GM19455 (cell line): Measurements from ENCODE around the gene HLA-DPB1.
"Not testable (repeated sequence)": the region's sequence is repeated elsewhere in the genome, so short reads cannot be mapped to it uniquely, and the experiment has no call there.

Experiments
- ATAC-seq: cut with Tn5 transposase; IDR thresholded peaks from one replicate; pipeline ENCODE4 v1.9.1; 2021; ENCODE audit not compliant: unreplicated experiment

The HLA-DPB1 gene

DNA sequence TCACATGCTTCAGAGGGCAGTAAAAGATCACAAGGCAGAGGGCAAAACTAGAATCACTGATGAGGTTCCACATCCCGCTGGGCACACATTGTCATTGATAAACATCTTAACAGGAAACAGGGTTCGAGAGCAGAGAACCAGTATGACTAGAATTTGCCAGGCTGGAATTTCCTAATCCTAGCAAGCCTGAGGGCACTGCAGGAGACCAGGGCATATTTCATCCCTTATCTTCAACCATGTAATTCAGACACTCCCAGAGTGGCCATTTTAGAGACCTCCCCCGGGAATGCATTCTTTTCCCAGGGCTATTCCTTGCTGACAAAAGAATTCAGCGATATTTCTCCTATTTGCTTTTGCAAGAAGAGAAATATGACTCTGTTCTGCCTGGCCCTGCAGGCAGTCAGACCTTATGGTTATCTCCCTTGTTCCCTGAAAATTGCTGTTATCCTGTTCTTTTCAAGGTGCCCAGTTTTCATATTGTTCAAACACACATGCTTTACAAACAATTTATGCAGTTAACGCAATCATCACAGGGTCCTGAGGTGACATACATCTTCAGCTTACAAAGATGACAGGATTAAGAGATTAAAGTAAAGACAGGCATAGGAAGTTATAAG is 25.4 kb downstream of the HLA-DPB1 start:
- ATAC-seq, result not testable (repeated sequence)

DNA sequence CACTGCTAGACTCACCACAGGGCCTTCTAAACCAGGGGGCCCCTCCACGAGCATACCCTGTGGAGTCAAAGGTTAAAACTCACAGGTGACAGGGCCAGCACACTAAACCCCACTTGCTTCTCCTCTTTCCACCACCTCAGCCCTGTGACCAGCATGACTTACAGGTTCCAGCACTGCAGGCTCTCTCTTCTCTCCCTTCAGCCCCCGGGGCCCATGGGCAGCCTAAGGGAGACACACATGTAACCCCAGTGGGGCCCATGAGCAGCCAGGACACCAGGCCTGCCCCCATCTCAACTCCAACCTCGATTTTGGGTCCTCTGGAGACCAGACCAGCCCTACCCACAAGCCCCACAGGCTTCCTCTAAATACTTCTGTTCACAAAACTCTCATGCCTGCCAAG is 28.0 kb downstream of the HLA-DPB1 start:
- no peak for ATAC-seq

DNA sequence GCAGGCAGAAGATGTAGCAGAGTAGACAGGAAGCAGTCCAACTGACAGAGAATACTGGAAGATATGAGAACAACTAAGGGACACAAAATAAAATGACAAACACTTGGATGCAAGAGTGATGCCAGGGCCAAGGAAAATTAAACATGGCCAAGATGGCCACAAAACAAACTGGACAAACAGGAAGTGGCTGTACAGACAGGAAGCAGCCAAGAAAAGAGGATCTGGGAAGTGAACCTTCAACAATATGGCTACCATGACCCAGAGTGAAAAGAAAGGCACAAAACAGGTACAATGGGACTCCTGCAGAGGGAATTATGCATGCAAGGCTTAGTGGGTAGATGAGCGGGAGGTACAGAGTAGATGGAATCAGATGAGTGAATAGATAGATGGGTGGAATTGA is 29.1 kb downstream of the HLA-DPB1 start:
- ATAC-seq, result no peak

DNA sequence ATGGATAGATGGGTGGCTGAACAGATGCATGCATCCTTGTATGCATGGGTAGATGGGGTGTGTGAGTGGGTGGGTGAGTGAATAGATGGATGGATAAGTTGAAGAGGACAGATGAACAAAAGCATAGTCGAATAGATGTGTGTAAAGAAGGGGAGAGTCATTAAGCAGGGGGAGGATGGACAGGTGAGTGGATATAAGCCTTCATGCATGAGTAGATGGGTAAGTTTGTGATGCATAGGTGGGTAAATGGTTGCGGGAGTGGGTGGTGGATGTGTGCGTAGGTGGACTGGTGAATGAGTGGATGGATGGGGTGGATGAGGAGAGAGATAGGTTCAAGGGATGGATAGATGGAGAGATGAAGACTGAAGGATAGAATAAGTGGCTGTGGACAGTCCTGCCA is 29.6 kb downstream of the HLA-DPB1 start:
- no peak for ATAC-seq

DNA sequence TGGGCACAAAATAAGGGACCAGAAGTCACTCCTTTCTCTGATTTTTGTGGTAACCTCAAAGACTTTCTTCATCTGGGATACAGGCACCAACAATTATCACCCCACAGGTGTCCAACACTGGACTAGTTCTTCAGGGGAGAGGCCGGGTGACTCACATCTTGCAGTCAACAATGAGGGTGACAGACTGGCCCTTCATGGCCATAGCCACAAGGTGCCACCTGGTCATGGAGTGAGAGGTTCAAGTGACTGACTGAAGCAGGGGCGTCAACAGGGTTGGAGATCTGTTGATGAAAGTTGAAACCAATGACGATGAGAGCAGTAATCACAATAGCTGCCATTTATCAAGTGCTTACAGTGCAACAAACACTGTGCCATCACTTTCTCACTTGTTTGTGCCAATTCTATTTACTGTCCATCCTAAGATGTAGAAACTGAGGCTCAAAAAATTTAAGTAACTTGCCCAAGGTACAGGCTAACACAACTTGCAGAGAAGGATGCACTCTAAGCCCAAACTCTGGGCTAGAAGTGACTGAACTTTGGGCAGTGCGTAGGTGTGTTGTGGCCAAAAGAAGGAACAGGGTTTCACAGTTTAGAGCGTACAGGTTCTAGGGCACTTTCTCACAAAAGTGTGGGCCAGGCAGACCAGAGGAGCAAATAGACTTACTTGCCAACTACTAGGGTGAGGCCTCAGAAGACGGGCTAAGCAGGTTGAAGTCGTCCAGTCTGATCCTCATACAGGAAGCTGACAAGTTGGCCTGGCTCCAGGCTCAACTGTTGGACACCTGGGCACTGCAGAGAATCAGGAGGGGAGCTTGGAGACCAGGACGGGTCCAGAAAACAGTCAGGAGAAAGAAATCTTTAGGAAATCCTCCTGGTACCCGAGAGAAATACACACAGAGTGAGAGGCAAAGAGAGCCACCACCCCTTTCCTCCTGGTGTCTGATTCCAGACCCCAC is 30.4 kb downstream of the HLA-DPB1 start:
- no peak for ATAC-seq

DNA sequence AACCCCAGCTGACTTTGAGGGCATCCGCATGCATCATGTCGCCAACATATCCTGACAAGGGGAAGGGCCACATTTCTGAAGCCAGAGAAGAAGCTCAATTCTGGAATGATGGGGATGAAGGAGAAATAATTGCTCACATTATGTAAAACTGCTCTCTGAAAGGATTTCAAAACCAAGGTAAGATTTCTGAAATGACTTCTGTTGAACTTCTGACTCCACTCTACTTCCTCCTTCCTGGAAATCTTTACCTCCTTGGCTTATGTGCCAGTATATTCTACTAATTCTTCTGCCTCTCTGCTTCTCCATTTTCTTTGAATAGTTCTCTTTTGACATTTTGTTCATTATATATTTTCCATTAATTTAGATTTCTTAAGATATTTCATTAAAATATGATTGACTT is 31.9 kb downstream of the HLA-DPB1 start:
- no peak for ATAC-seq

DNA sequence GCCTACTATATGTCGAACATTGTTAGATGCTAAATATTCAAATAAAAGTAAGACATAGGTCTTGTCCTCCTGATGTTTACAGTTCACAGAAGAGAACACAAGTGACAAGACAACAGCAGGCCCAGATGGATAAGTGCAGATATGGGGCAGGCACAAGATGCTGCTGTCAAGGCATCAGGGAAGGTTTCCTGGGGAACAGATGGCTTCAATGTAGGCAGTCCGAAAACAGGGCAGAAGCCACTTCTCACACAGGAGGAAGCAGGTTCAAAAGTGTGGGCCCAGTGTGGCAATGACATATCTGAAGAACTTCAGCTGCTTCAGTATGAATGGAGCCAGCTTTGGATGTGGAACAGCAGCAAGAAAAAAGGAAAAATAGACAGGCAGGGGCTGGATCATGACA is 32.5 kb downstream of the HLA-DPB1 start:
- no peak for ATAC-seq

DNA sequence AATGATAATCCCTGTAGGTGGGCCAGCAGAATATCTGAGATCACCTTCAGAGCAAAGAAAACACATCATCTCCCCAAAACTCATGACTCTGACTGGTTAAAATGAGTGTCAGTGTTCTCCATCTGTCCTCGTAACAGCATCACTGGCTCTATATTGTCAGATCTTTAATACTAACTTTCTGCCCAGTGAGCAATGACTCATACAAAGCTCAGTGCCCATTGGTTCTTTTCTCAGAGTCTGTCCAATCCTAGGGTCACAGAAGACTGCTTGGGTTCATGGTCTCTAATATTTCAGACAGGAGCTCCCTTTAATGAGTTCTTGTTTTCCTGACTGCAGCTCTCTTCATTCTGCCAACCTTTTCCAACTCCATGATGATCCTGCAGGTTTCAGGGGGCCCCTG is 36.4 kb downstream of the HLA-DPB1 start:
- peak; percentile 91 for ATAC-seq

DNA sequence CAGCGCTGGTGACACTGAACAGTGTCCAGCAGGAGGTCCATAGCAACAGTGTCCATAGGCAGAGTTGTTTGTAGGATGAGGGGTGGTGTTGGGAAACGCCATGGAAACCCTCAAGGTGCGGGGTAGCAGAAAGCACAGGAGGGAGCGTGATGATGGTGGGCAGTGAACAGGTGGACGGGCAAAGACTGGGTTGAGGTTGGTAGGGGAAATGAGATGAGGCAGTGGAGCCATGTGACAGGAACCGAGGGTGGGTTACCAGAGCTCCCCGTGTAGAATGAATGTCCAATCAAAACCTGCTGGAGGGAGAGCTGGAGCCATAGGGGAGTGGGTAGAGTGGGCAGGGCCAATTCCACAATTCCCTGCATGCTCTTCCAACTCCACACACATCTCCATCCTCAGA is 38.0 kb downstream of the HLA-DPB1 start:
- no peak for ATAC-seq

DNA sequence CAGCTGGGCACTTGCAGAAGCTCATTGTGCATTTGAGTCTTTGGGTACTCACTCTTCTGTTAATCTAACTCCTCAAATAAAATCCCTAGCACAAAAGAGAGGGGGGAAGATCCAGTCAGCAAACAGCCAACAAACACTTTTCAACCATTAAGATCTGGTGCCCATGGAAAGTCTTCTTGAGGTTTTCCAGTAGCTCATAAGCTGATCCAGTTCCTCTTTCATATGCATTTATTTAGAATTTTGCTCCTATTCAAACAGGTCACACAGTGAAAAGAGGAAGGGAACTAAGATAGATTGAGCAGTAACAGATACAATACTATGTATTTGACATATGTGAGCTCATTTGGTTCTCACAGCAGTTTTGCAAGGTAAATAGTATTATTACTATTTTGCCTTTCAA is 38.6 kb downstream of the HLA-DPB1 start:
- ATAC-seq, result no peak

DNA sequence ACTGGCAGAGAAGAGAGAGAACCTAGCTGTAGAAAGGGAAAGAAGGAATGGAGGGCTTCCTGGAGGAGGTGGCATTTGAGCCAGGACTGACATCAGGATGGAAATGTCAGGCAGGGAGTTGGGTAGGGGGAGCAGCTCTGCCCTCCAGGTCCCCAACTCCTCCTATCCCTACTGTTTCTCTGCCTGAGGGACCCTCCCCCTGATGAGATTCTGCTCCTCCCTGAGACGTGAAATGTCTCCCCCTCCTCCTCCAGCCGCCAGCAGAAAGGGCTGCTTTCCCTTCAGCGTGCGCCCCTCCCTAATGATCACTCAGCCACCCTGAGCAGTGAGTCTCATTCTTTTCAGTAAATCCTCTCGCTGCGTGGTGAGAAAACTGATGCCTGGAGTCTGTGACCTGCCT is 40.6 kb downstream of the HLA-DPB1 start:
- ATAC-seq, result no peak

DNA sequence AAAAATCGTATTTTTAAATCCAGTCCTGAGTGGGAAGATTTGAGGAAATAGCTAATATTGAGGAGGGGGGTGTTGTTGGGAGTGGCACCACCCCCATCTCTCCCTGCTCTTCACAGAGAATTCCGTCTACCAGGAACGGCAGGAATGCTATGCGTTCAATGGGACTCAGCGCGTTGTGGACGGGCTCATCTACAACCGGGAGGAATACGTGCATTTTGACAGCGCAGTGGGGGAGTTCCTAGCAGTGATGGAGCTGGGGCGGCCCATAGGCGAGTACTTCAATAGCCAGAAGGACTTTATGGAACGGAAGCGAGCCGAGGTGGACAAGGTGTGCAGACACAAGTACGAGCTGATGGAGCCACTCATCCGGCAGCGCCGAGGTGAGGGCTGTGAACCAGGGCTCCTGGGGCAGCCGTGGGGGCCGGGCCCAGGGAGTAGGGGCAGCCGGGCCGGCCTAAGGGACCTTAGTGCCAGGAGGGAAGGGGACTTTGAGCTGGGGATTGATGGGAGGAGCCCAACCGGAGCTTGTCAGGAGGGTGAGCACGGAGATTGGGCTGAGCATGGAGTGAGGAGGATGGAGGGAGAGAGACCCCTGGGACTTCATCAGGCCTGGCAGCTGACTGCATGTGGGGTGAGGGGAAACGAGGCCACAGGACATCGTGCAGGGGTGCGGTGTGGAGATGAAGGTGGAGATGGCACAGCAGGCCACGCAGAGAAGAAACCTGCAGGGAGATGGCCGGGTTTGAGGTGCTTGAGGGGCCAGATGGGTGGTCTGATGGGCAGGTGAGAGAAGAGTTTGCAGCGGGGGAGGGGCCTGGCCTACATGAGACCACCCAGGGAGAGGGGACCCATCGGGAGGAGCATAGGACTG is 41.3 kb downstream of the HLA-DPB1 start:
- ATAC-seq, result no peak

DNA sequence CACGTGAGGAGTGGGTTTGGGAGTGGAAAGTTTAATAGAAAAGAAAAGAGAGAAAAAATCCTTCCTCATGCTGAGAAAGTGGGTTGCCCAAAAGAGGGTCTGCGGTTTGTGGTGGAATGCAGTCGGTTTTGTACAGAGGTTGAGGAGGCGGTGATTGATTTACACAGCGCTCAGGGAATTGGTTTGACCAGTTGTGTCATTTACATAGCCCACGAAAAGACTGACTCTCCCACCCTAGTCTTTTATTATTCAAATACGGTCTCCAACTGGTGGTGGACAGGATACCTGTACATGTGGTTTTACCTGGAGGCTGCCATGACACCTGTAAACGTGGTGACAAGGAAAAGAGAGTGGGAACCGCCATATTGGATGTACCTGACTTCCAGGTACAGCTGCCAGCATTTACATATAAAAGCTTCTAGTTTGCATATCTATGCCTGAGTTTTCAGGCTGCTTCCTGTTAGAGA is 42.1 kb downstream of the HLA-DPB1 start:
- no peak for ATAC-seq

DNA sequence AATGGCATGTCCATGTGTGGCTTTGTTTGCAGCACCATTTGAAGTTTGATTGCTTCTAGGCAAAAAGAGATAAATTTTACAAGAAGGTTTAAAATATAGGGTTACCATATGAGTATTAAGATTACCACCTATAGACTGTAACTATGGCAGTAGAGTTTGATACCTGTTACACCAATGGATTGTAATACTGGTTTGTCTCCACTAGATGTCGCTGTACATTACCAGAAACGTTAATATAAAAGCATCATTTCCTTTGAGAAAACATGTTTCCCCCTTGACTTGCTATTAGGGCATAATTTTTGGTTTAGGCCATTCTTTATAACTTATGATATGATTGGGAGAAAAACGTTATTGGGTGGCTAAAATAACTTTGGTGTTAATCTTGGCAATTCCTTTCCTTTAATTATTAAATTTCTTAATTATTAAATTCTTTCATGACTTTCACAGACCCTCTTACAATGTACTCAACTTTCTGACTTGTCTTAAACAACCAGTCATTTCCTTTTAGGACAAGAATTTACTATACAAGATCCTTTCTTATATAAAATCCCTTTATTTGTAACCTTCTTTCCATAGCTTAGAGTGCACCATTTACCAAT is 42.8 kb downstream of the HLA-DPB1 start:
- ATAC-seq, result no peak

DNA sequence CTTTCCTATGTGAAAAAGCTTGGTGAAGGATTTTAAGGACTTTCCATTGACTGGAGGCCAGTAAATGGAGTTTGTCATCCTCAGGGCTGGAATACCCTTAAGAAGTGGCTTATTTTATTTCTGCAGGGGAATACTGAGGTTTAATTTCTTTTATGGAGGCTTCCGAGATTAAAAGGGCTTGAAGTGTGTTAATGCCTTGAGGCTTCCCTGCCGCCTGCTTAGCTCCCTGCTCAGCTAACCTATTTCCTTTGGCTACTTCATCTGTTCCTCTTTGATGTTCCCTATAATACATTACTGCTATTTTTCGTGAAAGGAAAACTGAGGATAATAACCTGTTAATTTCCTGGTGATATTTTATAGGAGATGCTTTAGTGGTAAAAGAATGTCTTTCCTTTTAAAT is 44.2 kb downstream of the HLA-DPB1 start:
- no peak for ATAC-seq

DNA sequence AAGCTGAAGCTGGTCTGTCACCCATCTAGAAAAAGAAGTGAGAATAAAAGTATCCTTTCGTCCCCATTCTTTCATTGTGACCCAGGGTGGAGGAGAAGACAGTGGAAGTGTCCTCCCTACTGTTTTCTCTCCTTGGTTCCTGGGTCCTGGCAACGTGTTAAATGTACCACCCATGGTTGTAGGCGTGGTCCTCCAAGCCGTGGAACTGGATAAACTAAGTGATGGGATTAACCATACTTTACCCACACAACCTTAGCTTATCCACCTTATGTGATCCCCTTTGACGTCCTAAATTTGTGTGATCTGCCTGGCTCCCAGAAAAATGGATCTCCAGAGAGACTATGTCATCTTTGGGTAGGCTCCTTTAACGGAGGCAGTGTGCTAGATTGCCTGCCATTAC is 47.4 kb downstream of the HLA-DPB1 start:
- no peak for ATAC-seq

DNA sequence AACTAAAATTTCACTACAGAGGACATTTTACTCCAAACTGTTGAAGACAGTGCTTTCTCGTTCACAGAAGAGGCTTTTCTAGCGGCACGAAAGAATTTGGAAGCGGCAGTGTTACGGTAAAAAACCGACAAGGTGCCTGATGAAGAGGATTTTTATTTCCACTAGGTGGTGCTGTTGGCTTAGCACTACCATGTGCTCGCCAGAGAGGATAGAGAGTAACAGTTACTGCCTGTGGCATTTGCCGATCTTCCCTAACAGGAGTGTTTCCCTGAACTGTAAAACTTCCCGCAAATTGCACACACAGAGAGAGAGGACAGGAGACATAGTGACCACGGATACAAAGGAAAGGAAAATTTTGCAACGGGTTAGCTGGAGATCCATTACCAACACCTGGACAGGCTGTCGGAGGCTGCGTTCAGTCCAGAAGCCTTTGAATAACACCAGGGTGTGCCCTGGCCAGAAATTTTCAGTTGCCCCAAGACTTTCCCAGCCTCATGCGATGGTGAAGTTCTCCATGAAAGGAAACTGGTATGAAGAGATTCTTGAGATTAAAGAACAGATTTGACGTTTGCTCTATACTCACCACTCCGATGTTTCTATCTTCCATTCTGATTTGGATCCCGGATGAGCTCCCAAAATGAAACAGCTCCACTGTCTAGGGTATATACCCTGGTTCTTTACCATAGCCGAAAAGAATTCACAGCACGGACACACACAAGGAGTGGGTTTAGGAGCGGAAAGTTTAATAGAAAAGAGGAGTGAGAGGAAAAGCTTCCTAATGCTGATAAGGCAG is 48.1 kb downstream of the HLA-DPB1 start:
- no peak for ATAC-seq

DNA sequence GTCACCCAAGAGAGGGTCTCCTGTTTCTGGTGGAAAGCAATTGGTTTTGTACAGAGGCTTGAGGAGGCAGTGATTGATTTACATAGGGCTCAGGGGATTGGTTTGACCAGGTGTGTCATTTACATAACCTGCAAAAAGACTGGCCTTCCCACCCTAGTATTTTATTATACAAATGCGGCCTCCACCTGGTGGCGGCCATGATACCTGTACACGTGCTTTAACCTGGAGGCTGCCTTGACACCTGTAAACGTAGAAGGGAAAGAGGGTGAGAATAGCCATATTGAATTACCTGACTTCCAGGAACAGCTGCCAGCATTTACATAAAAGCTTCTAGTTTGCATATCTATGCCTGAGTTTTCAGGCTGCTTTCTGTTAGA is 48.7 kb downstream of the HLA-DPB1 start:
- no peak for ATAC-seq

DNA sequence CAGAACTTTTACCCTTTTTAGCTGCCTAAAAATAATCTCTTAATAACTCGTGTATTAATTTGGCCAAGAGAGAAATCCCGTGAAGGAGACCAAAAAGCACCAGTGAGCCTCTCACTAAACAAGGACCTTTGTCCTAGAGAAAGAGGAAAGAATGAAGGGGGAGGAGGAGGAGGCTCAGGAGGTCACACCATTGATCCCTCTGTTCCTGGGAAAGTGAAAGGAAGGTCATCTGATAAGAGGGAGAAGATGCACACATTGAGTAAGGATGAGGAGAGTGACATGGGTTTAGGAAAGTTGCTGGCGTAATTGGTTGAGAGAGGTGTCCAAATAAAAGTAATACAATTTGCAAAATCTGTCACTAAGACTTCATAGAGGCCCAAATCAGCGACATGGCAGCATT is 49.2 kb downstream of the HLA-DPB1 start:
- no peak for ATAC-seq

DNA sequence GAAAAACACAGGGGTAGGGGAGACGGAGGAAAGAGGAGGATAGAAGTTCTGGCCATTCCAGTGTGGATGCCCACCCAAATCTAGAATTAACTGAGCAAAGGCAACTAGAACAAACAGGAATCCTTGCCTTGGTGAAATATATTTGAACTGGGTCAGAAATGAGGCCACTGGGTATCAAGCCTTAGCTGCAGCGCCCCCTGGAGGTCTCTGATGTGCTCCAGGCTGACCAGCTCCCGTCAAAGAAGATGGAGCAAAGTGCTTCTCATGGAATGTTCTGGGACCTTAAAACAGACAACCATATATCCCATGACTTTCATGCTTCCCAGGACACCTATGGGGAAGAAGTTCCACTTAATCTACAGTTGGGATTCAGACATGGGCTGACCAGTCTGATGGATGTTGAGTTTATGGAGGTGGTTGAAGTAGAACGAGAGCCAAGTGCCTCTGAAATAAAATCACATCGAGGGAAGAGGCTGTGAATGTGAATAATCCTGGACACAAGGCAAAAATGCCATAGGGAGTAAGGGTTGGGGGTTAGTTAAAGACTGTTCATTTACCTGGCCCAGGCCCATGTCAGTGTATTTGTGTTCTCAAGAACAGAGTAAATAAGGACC is 50.4 kb downstream of the HLA-DPB1 start:
- ATAC-seq, result no peak
